ENCODE data around the gene AIRE.
"Not testable (repeated sequence)": the region's sequence is repeated elsewhere in the genome, so short reads cannot be mapped to it uniquely, and the experiment has no call there.

The AIRE gene

DNA sequence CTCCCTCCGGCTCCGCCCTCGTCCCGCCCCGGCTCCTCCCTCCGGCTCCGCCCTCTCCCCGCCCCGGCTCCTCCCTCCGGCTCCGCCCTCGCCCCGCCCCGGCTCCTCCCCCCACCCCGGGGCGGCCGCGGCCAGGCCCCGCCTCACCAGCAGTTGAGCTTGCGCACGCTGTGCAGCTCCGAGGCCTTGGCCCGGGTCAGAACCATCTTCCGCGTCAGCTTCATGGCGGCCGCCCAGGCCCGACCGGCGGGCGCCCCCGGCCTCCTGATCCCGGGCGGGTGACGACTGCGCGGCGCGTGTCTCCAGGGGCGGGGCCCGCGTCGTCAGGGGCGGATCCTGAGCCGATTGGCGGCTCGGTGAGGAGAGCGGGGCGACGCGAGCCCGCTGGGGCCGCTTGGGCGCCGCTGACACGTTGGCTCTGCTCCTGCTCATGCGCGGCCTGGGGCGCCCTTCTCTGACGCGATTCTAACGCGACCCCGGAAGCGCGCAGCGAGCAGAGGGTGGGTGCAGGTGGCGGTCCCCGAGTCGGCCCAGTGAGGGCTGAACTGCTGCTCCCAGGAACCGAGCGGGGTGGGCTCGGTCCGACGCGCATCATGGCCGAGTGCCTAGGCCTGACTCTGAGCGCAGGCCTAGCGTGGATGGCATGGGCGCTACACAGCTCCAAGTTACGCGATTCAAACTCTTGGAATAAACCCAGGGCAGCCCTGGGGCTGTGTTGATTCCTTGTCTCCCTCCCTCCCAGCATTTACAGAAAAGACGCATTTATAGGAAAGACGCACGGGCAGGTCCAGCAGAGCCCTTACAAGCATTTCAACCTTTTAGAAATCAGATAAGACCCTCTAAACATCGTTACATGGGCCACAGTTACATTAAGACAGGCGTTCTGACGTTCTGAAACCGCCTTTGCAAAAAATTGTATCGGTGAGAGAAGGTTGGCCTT, 53.6 kb downstream of the AIRE start, which contains the start of gene CFAP410:
Gene CFAP410, minus strand, starts transcription at position 420 of the 940 bp plus-strand sequence. Its CDS starts 196 bp downstream, at position 224.
- peak; percentile 94 to 97 for DNase-seq

- DNase-seq: not testable (repeated sequence)
Measured at GRCh38 chr21:44341726-44342458, 56.2 kb downstream of the AIRE start.

GRCh38 chr21:44342981-44343380, 57.3 kb downstream of the AIRE start:
- DNase-seq: not testable (repeated sequence)

GRCh38 chr21:44344541-44345183, 59.0 kb downstream of the AIRE start:
- DNase-seq: no peak

GRCh38 chr21:44345495-44345894, 59.8 kb downstream of the AIRE start:
- DNase-seq: no peak

DNA sequence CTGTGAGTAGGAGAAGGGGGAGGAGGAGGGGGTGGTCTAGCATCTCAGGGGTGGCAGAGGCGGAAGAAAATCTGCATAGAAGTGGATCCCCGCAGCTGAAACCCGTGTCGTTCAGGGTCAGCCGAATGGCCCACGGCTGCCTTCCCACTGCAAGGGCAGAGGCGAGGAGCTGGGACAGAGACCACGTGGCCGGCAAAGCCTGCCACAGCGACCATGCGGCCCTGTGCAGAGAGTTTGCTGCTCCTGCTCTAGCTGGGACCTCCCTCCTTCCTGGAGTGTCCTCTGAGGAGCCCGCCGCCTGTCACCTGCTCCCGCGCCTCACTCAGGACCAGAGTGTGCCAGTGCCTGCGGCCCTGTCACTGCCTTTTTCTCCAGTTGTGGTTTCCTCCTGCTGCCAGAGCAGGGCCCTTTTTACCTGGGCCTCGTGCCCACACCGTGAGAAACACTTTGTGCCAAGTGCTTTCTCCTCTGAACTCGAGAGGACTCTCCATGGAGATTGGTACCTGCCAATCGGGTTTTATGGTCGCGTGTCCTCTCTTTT, 62.3 kb downstream of the AIRE start:
- no peak for DNase-seq
